Daoy (cell line): ENCODE results near the gene NDNF. TPM values are rescaled to one million over a fixed set of nuclear protein-coding genes. Genes with fewer than 3 reads are reported as not detected.

Experiments used
- DNase-seq: peaks from one replicate; pipeline ENCODE4 v3.0.0-alpha.2; 2015; ENCODE audit warnings: low read depth
- total RNA-seq: library from RNA; depleted of rRNA; stranded (reverse); fragments of >200 nt; shearing (Covaris generic); gene quantifications from 2 replicates; pipeline ENCODE4 v1.2.3, GENCODE V29; 2014; rRNA removed

NDNF gene
- total RNA-seq, 1 experiment from 2014 or later: 0.23 TPM

DNA sequence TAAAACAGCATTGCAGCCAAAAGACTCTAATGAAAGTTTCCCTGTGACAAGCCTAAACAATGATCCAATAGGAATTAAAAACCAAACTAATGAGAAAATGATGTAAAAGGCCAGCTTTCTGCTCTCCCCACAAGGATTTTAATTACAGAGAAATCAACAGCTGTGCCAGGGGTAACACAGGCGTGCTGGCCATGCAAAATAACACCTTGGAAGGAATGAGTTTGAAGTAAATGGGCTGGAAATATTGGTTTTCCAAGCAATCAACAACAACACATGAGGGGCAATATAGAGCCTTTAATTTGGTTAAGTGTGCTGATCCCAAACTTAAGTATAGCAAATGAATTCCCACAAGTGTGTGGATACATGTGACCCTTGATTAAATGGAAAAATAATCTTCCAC, 56.9 kb downstream of the NDNF start:
- DNase-seq: no peak

DNA sequence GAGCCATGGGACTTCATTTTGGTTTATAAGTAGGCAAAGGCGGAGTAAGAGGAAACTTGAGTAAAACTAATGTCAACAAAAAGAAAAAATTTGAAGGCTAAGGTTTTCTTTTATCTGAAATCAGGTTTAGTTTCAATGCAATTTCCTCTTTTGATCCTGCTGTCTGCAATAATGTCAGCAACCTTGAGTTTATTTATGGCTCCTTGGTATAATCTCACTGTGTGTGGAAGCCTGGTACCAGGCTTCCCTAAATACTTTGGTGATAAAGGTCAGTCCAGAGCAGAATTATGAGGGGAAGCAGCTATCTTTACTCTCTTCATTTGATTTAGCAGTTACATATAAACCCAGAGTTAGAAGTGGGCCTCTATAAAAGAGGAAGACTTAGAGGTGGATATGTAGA, 57.8 kb downstream of the NDNF start:
- no peak for DNase-seq

DNA sequence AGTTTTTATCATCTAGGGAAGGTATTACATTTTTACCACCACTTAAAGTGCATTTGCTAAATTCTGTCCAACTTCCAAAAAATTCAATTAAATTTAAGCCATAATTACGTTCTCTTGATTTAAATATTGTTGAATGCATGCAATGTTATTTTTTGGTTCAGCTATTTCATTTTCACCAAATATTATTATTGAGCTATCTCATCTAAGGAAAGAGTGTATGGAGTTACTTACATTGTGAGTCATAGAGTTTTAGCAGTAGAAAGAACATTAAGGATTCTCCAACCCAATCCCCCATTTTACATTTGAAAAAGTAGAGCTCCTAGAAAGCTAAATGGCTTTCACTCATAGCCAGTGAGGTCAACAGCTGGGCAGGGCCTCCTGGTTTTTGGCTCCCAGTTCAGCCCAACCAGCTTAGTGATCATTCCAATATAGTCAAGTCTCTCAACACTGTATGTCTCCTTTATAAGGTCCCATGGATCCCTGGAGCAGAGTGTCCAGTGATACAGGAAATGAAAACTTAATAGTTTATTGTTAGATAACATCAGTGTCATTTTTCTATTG, 60.5 kb downstream of the NDNF start:
- DNase-seq: no peak

DNA sequence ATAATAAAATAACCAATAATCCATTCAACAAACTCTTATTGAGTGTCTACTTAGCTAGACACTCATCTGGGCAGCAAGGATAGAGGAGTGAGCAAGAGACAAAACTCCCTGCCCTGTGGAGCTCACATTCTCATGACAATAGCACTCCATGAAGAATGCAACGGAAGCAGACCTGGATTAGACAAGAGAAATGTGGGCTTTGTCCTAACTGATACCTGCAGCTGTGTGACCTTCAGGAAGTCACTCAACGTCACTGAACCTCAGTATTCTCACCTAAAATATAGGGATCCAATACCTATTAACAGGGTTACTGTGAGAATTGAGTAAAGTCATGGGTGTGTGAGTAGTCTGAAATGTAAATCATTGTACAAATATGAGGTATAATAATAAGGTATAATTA, 61.2 kb downstream of the NDNF start:
- no peak for DNase-seq

DNA sequence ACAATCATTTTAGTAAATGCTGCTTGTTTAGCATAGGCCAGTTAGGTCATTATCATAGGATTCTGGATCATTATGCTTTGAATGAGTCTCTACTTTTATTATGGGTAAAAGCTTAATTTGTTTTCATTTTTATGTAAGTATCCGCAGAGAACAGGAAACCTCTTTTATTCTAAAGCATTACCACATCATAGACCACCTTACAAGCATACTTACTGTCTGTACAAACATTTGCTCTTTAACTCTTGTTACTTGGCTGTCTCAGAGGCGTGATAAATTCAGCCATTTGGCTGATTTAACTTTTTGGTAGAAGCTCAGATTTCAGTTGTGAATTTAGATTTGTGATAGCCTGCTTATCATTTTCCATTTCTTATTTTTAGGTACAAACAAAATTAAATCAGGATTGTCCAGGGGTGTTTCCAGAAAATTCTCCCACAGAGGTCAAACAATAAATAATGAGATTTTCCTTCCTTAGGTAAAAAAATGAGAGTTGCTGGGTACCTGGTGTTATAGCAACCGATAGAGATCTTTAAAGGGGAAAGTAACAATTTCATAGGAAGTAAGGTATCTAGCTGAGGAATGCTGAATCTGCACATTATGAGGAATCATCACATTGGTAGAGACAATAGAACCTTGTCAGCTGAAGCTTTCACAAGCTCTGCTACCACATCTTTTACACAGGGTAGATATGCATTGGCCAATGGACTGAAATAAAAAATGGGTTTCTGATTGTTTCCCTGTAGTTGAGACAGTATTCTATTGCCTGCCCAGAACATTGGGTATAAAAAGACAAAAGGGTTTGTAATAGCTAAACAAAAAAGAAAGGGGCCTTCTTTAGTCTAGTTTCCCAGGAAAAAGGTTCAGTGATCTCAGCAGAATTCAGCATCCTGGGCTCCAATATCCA, 62.5 kb downstream of the NDNF start:
- no peak for DNase-seq

DNA sequence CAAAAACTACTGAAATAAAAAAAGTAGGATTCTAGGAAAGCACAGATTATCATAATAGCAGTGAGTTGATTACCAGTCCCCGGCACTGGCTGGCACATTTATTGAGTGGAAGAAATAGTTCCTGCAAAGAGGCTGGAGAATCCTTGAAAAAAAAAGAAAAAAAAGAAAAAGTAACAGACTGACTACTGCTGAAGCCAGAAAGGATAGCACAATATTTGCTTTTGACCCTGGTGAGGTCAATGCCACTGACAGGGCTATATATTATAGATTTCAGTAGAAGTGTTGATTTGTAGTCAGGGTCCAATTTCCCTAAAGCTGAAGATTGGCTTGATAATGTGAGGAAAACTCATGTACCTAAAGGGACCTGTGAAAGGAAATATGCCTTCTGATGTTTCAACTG, 64.7 kb downstream of the NDNF start:
- no peak for DNase-seq

DNA sequence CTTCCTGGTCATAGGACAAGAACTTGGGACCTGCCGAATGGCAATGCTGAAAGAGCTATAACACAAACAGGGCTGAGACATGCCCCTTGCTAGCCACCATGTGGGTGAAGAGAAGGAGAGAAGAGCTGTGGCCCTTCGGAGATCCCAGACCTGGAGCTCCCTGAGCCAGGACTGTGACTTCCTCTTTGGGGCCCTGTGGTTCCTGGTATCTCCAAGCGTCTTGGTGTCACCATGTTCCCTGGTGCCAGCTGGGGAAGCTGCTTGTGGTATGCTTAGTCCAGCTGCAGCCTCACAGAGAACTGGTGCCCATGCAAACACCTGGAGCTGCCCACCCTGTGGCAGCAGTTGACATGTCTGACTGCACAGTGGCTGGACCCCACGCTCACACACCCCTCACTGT, 68.5 kb downstream of the NDNF start:
- no peak for DNase-seq

DNA sequence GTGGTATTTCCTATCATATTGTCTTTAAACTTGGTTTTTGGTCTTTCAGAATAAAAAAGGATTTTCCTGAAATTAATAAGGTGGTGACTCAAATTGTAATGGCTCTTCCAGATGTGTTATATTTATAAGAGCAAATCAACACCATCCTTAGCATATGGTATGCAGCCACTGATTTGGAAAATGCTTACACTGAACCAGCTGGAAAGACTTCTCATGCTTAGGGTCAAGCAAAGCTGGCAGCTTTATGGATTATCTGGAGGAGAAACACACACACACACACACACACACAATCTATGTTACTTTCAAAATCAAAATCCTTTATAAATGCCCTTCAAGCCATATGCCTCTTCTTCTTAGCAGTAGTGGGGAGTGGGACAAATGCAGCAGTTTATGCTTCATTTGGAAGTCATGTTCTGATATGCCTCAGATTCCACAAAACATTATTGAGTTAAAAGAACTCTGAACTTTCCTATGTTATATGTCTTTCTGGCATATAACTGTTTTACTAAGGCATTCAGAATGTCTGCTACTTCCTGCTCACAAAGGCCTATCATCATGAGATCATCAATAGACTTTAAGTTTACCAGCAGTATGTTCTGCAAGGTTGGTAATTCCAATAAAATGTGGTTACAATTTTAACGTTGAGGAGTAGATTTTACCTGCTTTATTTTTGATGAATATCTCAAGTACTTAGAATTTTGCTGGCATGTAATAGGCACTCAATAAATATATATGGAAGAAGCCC, 76.9 kb downstream of the NDNF start:
- DNase-seq: no peak

DNA sequence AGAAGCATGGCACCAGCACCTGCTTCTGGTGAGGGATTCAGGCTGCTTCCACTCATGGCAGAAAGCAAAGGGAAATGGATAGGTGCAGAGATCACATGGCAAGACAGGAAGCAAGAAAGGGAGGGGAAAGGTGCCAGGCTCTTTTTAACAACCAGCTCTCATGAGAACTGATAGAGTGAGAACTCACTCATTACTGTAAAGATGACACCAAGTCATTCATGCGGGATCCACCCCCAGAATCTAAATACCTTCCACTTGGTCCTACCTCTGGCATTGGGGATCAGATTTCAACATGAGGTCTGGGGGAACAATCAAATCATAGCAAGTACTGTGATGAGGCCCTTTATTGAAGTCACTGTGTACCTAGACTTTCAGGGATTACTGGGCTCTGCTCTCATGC, 77.8 kb downstream of the NDNF start:
- no peak for DNase-seq

DNA sequence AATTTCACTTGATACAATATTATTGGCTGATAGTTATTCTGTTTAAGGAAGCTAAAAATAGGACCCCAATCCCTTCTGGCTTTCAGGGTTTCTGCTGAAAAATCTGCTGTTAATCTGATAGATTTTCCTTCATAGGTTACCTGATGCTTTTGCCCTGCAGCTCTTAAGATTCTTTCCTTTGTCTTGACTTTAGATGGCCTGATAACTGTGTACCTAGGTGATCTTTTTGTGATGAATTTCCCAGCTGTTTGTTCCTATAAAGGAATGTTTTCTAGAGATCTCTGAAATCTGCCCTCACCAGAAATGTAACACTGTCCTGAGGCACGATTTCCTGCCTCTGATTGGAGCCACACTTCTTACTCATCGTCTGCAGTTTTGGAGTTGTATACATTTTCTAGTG, 80.5 kb downstream of the NDNF start:
- no peak for DNase-seq

DNA sequence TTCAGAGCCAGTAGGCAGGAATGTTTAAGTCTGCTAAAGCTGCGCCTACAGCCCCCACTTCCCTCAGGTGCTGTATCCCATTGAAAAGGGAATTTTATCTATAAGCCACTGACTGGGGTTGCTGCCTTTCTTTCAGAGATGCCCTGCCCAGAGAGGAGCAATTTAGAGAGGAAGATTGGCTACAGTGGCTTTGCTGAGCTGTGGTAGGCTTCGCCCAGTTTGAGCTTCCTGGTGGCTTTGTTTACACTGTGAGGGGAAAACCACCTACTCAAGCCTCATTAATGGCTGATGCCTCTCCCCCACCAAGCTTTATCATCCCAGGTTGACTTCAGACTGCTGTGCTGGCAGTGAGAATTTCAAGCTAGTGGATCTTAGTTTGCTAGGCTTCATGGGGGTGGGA, 82.1 kb downstream of the NDNF start:
- no peak for DNase-seq

Other genes starting within 250 kb of the NDNF start
- gene PRDM5, start 149.8 kb downstream of the NDNF start, total RNA-seq: 4.3 and 5.2 TPM in 2 replicates
- gene TNIP3, start 91.8 kb upstream of the NDNF start, total RNA-seq: 0.06 and 1.6 TPM in 2 replicates